Brain microvascular endothelial cell (primary cell): Measurements from ENCODE around the gene SUPV3L1.

Source experiments
- DNase-seq: peaks from one replicate; pipeline ENCODE4 v3.0.0-alpha.2; 2020
- H3K27ac ChIP-seq: fragments of 250-450 bp; sonication (Bioruptor Pico); 2 replicates; pipeline ENCODE4 v1.5.1; 2020; ENCODE audit warnings: mild to moderate bottlenecking, moderate library complexity
- H3K27me3 ChIP-seq: fragments of 250-450 bp; sonication (Bioruptor Pico); replicated peaks from 2 replicates; pipeline ENCODE4 v1.5.1; 2020; ENCODE audit warnings: mild to moderate bottlenecking
- H3K36me3 ChIP-seq: fragments of 250-450 bp; sonication (Bioruptor Pico); replicated peaks from 2 replicates; pipeline ENCODE4 v1.5.1; 2020; ENCODE audit warnings: mild to moderate bottlenecking
- H3K4me3 ChIP-seq: 2 replicates; pipeline ENCODE4 v1.5.1; 2011; ENCODE audit warnings: low read depth, mild to moderate bottlenecking, control low read depth, low read length, moderate library complexity
- CTCF ChIP-seq: IDR thresholded peaks from 2 replicates; pipeline ENCODE4 v1.5.1; 2011; ENCODE audit warnings: low read depth, mild to moderate bottlenecking, moderate library complexity, low read length, control low read depth, inconsistent platforms; ENCODE audit errors: missing control alignments
- in situ Hi-C: cut with HindIII; loops from 2 replicates; pipeline ENCODE4 v1.10.0; 2017; ENCODE audit warnings: low sequenced_read_pairs, low pct_ligation_motif_present

Gene SUPV3L1

GRCh38 chr10:69254877-69255276 lies 74.8 kb downstream of the SUPV3L1 start:
- in situ Hi-C loops: no loop called here
- DNase-seq: no peak

More at GRCh38 chr10:69254877-69255276, 74.8 kb downstream of the SUPV3L1 start:
- Histone ChIP-seq H3K4me3 (no peak overlapping the region), H3K27ac (no peak overlapping the region), H3K36me3 (no peaks in the 10 kb centered on the region), H3K27me3 (no peaks in the 10 kb centered on the region)
- no peak for TF ChIP-seq CTCF
